ENCODE measurements around the gene SLC41A2. TPM values are rescaled to one million over a fixed set of nuclear protein-coding genes. Genes with fewer than 3 reads are reported as not detected.

Gene SLC41A2
- total and polyA plus RNA-seq, 10 of the 15 experiments (the other 5 are each of a cell fraction or from before 2014, with no cell fraction given) = 3.5 to 19.0 (median 11.3) TPM

- TF ChIP-seq CUX1 (IDR thresholded peaks at IDR 0.05; ENCODE audit: insufficient replicate concordance, low read depth, low read length) (no peak), ZNF687 (IDR thresholded peaks at IDR 0.05) (no peak), RAD21 (IDR thresholded peaks at IDR 0.05; ENCODE audit: insufficient read depth, low read depth, low read length) (no peak), TCF7 (IDR thresholded peaks at IDR 0.05; ENCODE audit: borderline replicate concordance) (no peak)
Measured at GRCh38 chr12:104925501-104925900, 32.6 kb downstream of the SLC41A2 start (continued).

Measured in GM12878 (cell line).